ENCODE data around the gene FTO. TPM values are rescaled to one million over a fixed set of nuclear protein-coding genes. Genes with fewer than 3 reads are reported as not detected.

The FTO gene
- polyA plus RNA-seq, 2 of the 4 experiments (the other 2 are of a cell fraction): 48.7 to 101 TPM

DNA sequence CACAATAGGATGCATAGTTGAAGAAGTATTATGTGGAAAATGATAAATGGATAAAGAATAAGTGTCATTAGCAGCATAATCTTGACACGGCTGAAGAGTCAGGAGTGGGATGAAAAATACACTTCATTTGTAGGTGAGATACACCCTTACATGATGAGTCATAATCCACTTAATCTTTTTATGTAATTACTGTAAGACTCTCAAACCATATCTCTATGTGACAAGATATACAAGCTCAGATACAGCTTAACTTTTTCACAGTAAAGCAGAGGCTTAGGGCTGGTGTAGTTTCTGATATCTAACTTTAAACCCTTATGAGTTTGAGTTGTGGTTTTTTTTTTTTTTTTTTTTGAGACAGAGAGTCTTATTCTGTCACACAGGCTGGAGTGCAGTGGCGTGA is 101.2 kb downstream of the FTO start:
- H3K27ac ChIP-seq: no peak overlapping the region
- CTCF ChIA-PET: no interaction called here
- TF ChIP-seq NFE2L2 (conservative IDR thresholded peaks at IDR 0.05; ENCODE audit: low read length) (no peak), FOSL2 (IDR thresholded peaks at IDR 0.05) (no peak), FOSL2 (CRISPR knock-in tag; IDR thresholded peaks at IDR 0.05) (peak; percentile 67)
- FAIRE-seq (no peak), DNase-seq (ENCODE audit: low read depth in 1 of 2, low spot score in 1 of 2) (no peak), ATAC-seq (no peak)
- no peaks in the 10 kb centered on the region for H3K9me3 ChIP-seq
- no peak overlapping the region for H3K4me3 ChIP-seq
- POLR2A ChIA-PET: no interaction called here
- WGBS (ENCODE audit: missing lambda C conversion rate): 86% methylated on average over 2 of the region's 2 CpGs
- H3K4me1 ChIP-seq: peaks cover 15% of the 10 kb centered on the region; the same call in 2 of the 3 replicates
- no peak overlapping the region for H3K4me2 ChIP-seq

DNA sequence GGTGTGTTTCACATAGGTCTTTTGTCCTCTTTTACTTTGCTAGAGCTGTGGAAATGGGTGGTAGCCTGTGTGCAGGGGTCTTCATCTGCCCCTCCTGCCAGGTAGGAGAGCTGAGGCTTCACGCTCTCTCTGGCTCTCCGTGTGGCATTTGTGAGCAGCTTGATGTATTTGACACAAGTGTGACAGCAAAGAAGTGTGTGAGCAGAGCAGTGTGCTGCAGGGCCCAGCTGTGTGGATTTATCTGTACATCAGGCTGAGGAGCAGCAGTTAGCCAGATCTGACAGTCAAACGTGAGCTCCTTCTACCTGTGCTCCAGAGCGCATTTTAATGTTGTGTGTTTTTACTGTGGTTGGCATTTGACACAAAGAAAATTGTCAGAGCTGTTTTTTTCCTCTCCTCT is 101.8 kb downstream of the FTO start:
- ATAC-seq: no peak
- peaks cover 15% of the 10 kb centered on the region; the same call in 2 of the 3 replicates for H3K4me1 ChIP-seq
- 77% methylated on average over 3 of the region's 4 CpGs for WGBS (ENCODE audit: missing lambda C conversion rate)
- no peak for FAIRE-seq
- 0 out of 6 replicates have a peak overlapping the region, but pooled peaks of 1 of the 2 experiments have one; percentile 3 for H3K27ac ChIP-seq
- no peak for DNase-seq (ENCODE audit: low read depth in 1 of 2, low spot score in 1 of 2)
- no peak overlapping the region for H3K4me3 ChIP-seq
- TF ChIP-seq NPAS2 (CRISPR knock-in tag; IDR thresholded peaks at IDR 0.05; ENCODE audit: borderline replicate concordance) (no peak), RCOR1 (IDR thresholded peaks at IDR 0.05; ENCODE audit: low read depth, low read length) (no peak), HOXA7 (CRISPR knock-in tag; IDR thresholded peaks at IDR 0.05) (no peak), NFE2L2 (conservative IDR thresholded peaks at IDR 0.05; ENCODE audit: low read length) (no peak)
- TF ChIP-seq, protein P1, sequence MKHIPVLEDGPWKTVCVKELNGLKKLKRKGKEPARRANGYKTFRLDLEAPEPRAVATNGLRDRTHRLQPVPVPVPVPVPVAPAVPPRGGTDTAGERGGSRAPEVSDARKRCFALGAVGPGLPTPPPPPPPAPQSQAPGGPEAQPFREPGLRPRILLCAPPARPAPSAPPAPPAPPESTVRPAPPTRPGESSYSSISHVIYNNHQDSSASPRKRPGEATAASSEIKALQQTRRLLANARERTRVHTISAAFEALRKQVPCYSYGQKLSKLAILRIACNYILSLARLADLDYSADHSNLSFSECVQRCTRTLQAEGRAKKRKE (CRISPR knock-in tag; IDR thresholded peaks at IDR 0.05; ENCODE audit: low read depth): no peak
- no peaks in the 10 kb centered on the region for H3K9me3 ChIP-seq
- H3K4me2 ChIP-seq: no peak overlapping the region
- ChIA-PET CTCF (no interaction called here), POLR2A (interaction anchor here (0.6 kb wide), 1 partner anchor 17 kb away, joined by 3 read pairs; no protein-coding TSS in a partner anchor)

DNA sequence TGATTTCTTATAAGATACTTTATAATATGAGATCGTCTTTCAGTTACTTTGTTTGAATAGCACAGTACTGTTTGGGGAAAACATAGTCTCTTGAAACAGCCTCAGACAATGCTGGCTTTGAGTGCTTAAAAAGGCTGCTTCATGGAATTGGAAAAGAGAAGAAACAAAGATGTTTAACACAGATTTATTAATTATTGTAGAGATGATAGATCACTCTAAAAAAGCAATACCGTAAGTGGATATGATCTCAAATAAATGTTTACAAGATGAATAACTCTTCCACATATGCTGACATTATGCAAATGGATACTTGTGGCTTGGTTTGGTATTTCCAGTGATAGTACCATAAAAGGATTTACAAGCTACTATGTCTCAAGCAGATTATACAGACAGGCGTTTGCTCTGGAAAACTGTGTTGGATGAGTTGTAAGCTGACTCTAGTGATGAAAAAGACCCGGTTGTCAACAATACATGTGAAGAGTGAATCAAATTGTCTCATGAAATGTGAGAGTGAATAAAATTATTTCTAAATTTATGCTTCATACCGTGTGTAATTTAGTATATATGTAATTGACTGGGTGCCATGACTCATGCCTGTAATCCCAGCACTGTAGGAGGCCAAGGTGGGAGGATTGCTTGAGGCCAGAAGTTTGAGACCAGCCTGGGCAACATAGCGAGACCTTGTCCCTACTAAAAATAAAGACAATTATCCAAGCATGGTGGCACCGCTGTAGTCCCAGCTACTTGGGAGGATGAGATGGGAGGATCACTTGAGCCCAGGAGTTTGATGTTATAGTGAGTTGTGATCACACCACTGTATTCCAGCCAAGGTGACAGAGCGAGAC is 105.4 kb downstream of the FTO start:
- no peak overlapping the region for H3K4me3 ChIP-seq
- CTCF ChIA-PET: no interaction called here

DNA sequence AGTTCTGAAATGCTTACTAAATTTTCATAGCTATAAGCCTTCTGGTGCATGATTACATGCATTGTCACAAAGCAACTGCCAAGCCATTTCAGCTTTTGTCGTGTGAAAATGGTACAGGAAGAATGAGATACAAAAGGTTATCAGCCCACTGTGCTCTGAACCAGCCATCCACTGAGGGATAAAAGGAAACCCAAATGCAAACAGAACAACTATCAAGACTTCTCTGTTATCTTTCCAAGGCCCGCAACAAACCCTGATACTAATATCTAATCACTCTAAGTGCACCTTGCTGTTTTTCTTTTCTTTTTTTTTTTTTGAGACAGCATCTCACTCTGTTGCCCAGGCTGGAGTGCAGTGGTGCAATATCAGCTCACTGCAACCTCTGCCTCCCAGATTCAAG is 109.0 kb downstream of the FTO start:
- CTCF ChIA-PET: no interaction called here

More for the DNA sequence above, 105.4 kb downstream of the FTO start:
- Histone ChIP-seq H3K4me2 (no peak overlapping the region), H3K9me3 (no peaks in the 10 kb centered on the region), H3K4me1 (peaks cover 5% of the 10 kb centered on the region; the same call in 1 of the 3 replicates), H3K27ac (no peak overlapping the region)
- FAIRE-seq (no peak), DNase-seq (ENCODE audit: low read depth in 1 of 2, low spot score in 1 of 2) (no peak), ATAC-seq (no peak)
- WGBS (ENCODE audit: missing lambda C conversion rate): 83% methylated on average over 8 of the region's 8 CpGs
- TF ChIP-seq ZSCAN20 (CRISPR knock-in tag; IDR thresholded peaks at IDR 0.05): no peak
- TF ChIP-seq SMC3 (IDR thresholded peaks at IDR 0.05): no peak
- TF ChIP-seq FOSL2 (IDR thresholded peaks at IDR 0.05): no peak
- TF ChIP-seq FOSL2 (CRISPR knock-in tag; IDR thresholded peaks at IDR 0.05): no peak
- TF ChIP-seq, protein P2, sequence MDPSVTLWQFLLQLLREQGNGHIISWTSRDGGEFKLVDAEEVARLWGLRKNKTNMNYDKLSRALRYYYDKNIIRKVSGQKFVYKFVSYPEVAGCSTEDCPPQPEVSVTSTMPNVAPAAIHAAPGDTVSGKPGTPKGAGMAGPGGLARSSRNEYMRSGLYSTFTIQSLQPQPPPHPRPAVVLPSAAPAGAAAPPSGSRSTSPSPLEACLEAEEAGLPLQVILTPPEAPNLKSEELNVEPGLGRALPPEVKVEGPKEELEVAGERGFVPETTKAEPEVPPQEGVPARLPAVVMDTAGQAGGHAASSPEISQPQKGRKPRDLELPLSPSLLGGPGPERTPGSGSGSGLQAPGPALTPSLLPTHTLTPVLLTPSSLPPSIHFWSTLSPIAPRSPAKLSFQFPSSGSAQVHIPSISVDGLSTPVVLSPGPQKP (IDR thresholded peaks at IDR 0.05; ENCODE audit: low read depth, low read length): no peak
- no peak for TF ChIP-seq EHF (CRISPR knock-in tag; IDR thresholded peaks at IDR 0.05)
- TF ChIP-seq RNF2 (IDR thresholded peaks at IDR 0.05; ENCODE audit: borderline replicate concordance, low read depth): no peak
- TF ChIP-seq HOXB13 (CRISPR knock-in tag; IDR thresholded peaks at IDR 0.05; ENCODE audit: low read depth): no peak
- TF ChIP-seq SREBF2 (IDR thresholded peaks at IDR 0.05): no peak
- TF ChIP-seq HOXA7 (CRISPR knock-in tag; IDR thresholded peaks at IDR 0.05): no peak
- TF ChIP-seq ESRRA (IDR thresholded peaks at IDR 0.05; ENCODE audit: borderline replicate concordance, low read length): no peak
- no peak for TF ChIP-seq POLR2AphosphoS2 (conservative IDR thresholded peaks at IDR 0.05; ENCODE audit: low read length)
- TF ChIP-seq, protein P3, sequence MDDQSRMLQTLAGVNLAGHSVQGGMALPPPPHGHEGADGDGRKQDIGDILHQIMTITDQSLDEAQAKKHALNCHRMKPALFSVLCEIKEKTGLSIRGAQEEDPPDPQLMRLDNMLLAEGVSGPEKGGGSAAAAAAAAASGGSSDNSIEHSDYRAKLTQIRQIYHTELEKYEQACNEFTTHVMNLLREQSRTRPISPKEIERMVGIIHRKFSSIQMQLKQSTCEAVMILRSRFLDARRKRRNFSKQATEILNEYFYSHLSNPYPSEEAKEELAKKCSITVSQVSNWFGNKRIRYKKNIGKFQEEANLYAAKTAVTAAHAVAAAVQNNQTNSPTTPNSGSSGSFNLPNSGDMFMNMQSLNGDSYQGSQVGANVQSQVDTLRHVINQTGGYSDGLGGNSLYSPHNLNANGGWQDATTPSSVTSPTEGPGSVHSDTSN (IDR thresholded peaks at IDR 0.05): no peak
- TF ChIP-seq MYC (IDR thresholded peaks at IDR 0.05; ENCODE audit: borderline replicate concordance, low read length): no peak
- TF ChIP-seq JUN (IDR thresholded peaks at IDR 0.05): no peak
- POLR2A ChIA-PET: no interaction called here

More for the DNA sequence above, 109.0 kb downstream of the FTO start:
- POLR2A ChIA-PET: no interaction called here
- Histone ChIP-seq H3K9me3 (no peaks in the 10 kb centered on the region), H3K4me1 (peaks cover 19% of the 10 kb centered on the region), H3K27ac (no peak overlapping the region), H3K4me3 (no peak overlapping the region), H3K4me2 (no peak overlapping the region)
- FAIRE-seq (no peak), DNase-seq (ENCODE audit: low read depth in 1 of 2, low spot score in 1 of 2) (no peak), ATAC-seq (no peak)
- TF ChIP-seq KDM5A (IDR thresholded peaks at IDR 0.05) (no peak), KDM1A (IDR thresholded peaks at IDR 0.05; ENCODE audit: low read depth) (no peak), RCOR1 (IDR thresholded peaks at IDR 0.05; ENCODE audit: low read depth, low read length) (no peak), EHF (CRISPR knock-in tag; IDR thresholded peaks at IDR 0.05) (no peak), JUNB (IDR thresholded peaks at IDR 0.05) (no peak), ZSCAN20 (CRISPR knock-in tag; IDR thresholded peaks at IDR 0.05) (no peak), ESRRA (IDR thresholded peaks at IDR 0.05; ENCODE audit: borderline replicate concordance, low read length) (no peak), RFX5 (IDR thresholded peaks at IDR 0.05) (no peak), PHF8 (IDR thresholded peaks at IDR 0.05; ENCODE audit: borderline replicate concordance, low read depth) (no peak), NPAS2 (CRISPR knock-in tag; IDR thresholded peaks at IDR 0.05; ENCODE audit: borderline replicate concordance) (no peak), CBX2 (IDR thresholded peaks at IDR 0.05; ENCODE audit: borderline replicate concordance, low read depth) (no peak), CBX8 (IDR thresholded peaks at IDR 0.05) (no peak), RARB (CRISPR knock-in tag; IDR thresholded peaks at IDR 0.05) (no peak), HOXB13 (CRISPR knock-in tag; IDR thresholded peaks at IDR 0.05; ENCODE audit: low read depth) (no peak)
- TF ChIP-seq, protein P3 (IDR thresholded peaks at IDR 0.05): no peak
- 89% methylated on average over 2 of the region's 2 CpGs for WGBS (ENCODE audit: missing lambda C conversion rate)

All from A549 (cell line).